Activated T-cell treated with anti-CD3 and anti-CD28 coated beads for 24 hours (primary cell): ENCODE results near the gene OR8G1.
"Not testable (repeated sequence)": the region's sequence is repeated elsewhere in the genome, so short reads cannot be mapped to it uniquely, and the experiment has no call there.

Experiments
- DNase-seq: peaks from one replicate; pipeline ENCODE4 v3.0.0-alpha.2; 2020; ENCODE audit warnings: low read depth

Gene OR8G1, protein sequence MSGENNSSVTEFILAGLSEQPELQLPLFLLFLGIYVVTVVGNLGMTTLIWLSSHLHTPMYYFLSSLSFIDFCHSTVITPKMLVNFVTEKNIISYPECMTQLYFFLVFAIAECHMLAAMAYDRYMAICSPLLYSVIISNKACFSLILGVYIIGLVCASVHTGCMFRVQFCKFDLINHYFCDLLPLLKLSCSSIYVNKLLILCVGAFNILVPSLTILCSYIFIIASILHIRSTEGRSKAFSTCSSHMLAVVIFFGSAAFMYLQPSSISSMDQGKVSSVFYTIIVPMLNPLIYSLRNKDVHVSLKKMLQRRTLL

GRCh38 chr11:124240621-124241397 is at the start of gene OR8G1:
Gene OR8G1 (plus strand): TSS chr11:124241095. CDS start chr11:124249676, 8,581 bp downstream.
- no peak for DNase-seq

GRCh38 chr11:124193221-124194010 is 47.5 kb upstream of the OR8G1 start:
- DNase-seq: no peak

DNA sequence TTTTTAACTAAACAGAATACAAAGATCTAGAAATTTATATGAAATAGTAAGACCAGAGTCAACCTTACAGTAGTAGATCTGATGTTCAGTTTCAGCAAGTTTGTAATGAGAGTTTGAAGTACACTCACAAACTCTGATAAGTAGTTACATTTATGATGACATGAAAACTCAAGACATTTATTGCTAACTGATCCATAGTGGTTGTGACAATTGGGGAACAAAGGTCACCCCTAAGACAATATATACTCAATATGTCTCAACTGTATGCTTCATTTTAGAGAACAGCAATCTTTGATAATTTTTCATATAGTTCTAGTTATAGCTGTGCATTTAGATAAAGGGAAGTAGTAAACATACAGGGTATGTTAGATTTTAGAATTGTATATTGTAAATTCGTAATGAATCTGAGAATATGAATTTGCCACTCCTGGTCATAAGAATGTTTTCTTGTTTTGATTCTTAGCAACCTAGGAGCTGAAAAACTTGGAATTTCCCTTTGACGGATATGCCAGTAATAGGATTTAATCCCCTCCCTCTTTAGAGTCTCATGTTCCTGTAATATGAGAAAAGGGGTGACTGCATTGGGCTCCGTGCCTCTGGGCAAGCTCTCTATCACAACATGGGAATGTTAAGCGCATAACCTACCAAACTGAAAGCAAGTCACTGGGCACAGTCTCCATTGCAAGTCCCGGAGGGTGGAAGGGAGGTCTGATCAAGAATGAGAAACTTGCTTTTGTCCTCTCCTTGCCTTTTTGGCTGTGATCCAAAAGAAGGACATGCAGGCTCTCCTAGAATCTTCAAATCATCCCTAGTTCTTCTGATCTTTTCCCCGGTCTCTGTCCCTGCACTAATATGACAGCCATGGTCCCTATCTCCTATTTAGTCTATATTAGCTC is 46.4 kb upstream of the OR8G1 start:
- no peak for DNase-seq

- peak; percentile 30 for DNase-seq
These were observed 45.6 kb upstream of the OR8G1 start for GRCh38 chr11:124195189-124195734.

- no peak for DNase-seq
These were observed 42.9 kb upstream of the OR8G1 start for GRCh38 chr11:124197999-124198398.

GRCh38 chr11:124198897-124199296 is 42.0 kb upstream of the OR8G1 start:
- no peak for DNase-seq

DNA sequence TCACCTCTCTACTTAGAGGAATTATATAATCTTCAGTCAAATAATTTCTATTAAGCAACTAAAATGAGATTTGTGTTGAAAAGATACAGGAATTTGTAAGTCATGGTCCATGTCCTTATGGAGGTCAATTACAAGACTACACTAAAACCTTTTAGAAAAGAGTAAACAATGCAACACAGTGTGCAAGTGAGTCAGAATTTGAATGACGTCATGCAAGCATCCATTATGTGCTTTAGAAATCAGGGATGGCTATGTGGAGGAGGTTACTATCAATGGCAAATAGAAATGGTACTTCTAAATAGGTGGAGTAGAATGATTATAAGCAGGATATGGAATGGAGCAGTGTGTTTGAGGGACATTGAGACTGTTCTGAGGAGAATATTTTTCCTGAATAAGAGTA is 41.2 kb upstream of the OR8G1 start:
- no peak for DNase-seq

- no peak for DNase-seq
These were observed 40.2 kb upstream of the OR8G1 start for GRCh38 chr11:124200671-124201070.

DNA sequence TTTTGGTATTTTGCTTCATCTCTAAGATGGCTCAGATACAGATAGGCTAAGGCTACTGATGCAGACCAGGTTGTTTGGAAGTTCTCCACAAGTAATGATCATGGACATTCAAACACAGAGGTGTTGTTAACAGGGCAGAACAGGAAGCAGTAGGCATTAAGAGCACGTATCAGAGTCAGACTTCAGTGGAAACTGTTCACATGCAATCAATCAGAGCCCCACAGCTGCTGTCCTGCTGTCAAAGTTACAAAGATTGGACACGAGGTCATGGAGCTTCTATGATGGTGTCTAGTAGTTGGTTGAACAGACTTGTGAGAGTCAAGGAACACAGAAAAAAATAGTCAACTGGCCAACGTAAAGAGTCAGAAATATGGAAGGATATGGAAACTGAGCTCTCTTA is 37.9 kb upstream of the OR8G1 start:
- no peak for DNase-seq

DNA sequence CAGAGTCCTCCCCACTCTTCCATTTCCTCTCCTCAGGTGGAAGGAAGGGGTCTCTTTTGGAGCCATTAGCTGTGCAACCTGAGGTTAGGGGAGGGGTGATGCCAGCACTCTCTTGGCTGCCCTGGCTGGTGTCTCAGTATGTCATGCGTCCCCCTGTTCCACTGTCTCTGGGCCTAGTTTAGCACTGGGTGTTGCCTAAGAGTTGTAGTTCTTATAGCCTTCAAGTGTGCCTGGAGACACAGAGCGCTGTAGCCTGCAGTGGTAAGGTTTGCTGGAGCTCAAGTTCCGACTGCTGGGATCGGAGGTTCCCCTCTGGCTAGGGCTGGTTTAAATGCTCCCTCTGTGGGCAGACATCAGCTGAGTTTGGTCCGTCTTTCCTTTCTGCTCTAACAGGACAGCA is 36.9 kb upstream of the OR8G1 start:
- no peak for DNase-seq

- no peak for DNase-seq
These were observed 33.6 kb upstream of the OR8G1 start for GRCh38 chr11:124207102-124207792.

- no peak for DNase-seq
These were observed 31.0 kb upstream of the OR8G1 start for GRCh38 chr11:124209824-124210357.

DNA sequence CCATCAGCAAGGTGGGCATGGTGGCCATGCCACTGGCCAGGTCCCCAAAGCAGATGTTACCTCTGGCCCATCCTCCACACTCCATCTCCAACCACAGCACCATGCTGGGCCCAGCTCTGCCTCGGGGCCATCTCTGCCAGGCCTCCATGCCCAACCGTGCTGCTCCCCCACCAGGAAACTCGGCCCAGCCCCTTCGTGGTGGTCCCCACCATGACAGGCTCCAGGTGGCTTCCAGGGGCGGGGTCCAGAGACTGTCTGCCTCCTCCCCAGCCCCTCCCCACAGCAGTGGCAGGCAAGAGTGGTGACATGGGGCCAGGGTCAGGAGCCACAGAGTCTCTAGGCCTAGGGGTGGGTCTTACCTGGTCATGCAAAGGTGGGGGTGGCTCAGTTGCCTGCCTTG is 30.5 kb upstream of the OR8G1 start:
- no peak for DNase-seq

GRCh38 chr11:124211321-124211720 is 29.6 kb upstream of the OR8G1 start:
- DNase-seq: no peak

DNA sequence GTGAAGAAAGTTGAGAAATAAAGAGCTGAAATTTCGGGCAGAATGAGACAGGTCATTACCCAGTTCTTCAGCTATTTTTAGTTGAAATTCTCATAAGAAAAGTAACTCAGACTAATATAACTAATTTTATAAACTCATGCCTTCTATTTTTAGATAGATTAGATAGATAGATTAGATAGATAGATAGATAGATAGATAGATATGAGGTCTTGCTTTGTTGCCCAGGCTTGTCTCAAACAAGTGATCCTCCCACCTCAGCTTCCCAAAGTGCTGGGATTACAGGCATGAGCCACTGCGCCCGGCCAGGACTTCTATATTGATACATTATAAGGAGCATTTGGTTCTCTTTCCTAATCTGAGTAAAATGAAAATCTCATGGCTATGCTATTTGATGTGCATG is 26.9 kb upstream of the OR8G1 start:
- no peak for DNase-seq

DNA sequence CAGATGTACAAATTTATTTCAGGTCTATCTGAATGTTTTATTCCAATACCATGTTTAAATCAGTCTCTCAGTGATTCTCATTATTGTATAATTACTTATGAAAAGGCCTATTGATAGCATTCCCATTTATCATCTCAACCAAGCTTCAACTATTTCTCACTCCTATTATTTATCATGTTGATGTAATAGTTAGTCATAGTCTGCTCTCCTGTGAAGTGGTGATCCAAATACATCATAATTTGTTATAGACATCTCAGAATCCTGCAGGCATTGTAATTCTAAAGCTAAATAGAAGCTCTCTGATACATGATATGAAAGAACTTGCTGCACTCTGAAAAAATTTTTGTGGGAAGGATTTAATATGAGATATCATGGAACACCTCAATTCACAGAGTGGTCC is 21.8 kb upstream of the OR8G1 start:
- no peak for DNase-seq

DNA sequence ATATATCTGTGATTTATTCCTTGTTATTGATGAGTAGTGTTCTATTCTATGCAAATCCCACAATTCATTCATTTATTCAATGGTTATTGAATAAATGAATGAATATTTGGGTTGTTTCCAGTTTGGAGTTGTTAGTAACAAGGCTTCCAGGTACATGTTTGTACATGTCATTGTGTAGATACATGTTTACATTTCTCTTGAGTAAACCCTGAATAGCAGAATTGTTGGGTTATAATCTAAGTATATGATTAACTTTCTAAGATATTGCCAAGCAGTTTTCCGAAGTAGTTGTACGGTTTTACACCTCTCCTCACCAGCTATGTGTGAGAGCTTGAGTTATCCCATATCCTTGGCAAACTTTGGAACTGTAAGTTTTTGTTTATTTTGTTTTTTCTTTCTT is 18.5 kb upstream of the OR8G1 start:
- no peak for DNase-seq

DNA sequence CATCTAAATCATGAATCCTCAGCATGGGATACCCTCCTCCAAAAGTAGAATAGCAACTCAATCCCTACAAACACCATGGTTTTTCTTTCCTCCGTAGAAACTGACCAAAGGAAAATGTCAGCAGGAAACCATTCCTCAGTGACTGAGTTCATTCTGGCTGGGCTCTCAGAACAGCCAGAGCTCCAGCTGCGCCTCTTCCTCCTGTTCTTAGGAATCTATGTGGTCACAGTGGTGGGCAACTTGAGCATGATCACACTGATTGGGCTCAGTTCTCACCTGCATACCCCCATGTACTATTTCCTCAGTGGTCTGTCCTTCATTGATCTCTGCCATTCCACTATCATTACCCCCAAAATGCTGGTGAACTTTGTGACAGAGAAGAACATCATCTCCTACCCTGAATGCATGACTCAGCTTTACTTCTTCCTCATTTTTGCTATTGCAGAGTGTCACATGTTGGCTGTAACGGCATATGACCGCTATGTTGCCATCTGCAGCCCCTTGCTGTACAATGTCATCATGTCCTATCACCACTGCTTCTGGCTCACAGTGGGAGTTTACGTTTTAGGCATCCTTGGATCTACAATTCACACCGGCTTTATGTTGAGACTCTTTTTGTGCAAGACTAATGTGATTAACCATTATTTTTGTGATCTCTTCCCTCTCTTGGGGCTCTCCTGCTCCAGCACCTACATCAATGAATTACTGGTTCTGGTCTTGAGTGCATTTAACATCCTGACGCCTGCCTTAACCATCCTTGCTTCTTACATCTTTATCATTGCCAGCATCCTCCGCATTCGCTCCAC is 16.1 kb upstream of the OR8G1 start:
- DNase-seq: not testable (repeated sequence)

- no peak for DNase-seq
These were observed 15.4 kb upstream of the OR8G1 start for GRCh38 chr11:124225471-124225870.

DNA sequence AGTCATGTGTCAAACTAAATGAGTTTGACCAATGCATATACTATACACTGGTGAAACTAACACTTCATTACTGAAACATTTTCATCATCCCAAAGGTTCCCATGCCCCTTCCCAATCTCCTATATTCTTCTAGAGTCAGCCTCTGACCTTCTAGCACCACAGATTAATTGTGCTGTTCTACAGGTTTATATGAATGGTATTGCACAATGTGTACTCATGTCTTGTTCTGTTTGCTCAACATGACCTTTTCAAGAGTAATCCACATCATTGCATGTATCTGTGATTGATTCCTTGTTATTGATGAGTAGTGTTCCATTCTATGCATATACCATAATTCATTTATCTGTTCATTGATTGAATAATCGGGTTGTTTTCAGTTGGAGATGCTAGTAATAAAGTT is 7.5 kb upstream of the OR8G1 start:
- DNase-seq: no peak
